ENCODE measurements around the gene DICER1. TPM values are rescaled to one million over a fixed set of nuclear protein-coding genes. Genes with fewer than 3 reads are reported as not detected.

DICER1 gene
- total RNA-seq, 2 donors from 2014 or later, result 49.3 to 53.7 TPM

GRCh38 chr14:95190346-95190840 lies 33.1 kb upstream of the DICER1 start:
- Histone ChIP-seq H3K9ac (ENCODE audit: low read depth in 2 of 2, low read length in 2 of 2) (no peak overlapping the region), H3K4me1 (no peaks in the 10 kb centered on the region), H3K27ac (no peak overlapping the region), H3K36me3 (no peaks in the 10 kb centered on the region), H3K9me3 (no peaks in the 10 kb centered on the region), H3K4me3 (no peak overlapping the region), H3K27me3 (no peaks in the 10 kb centered on the region)
- TF ChIP-seq CTCF (IDR thresholded peaks at IDR 0.05), result no peak
- intact Hi-C loops (cut with DNase I), result loop anchor here (10.0 kb wide), 1 partner anchor 86 kb away; no protein-coding TSS in a partner anchor
- DNase-seq, result no peak

GRCh38 chr14:95189367-95190132 lies 32.2 kb upstream of the DICER1 start:
- no peak overlapping the region for H3K27ac ChIP-seq
- H3K36me3 ChIP-seq, result no peaks in the 10 kb centered on the region
- DNase-seq, result no peak
- intact Hi-C loops (cut with DNase I), result loop anchor here (10.0 kb wide), 1 partner anchor 85 kb away; no protein-coding TSS in a partner anchor
- H3K9ac ChIP-seq (ENCODE audit: low read depth in 2 of 2, low read length in 2 of 2), result no peak overlapping the region
- H3K9me3 ChIP-seq, result no peaks in the 10 kb centered on the region
- no peak for TF ChIP-seq CTCF (IDR thresholded peaks at IDR 0.05)
- no peak overlapping the region for H3K4me3 ChIP-seq
- peaks cover 4% of the 10 kb centered on the region for H3K4me1 ChIP-seq
- H3K27me3 ChIP-seq, result no peaks in the 10 kb centered on the region

GRCh38 chr14:95188380-95188779 lies 31.1 kb upstream of the DICER1 start:
- TF ChIP-seq CTCF (IDR thresholded peaks at IDR 0.05), result no peak
- intact Hi-C loops (cut with DNase I), result no loop called here
- Histone ChIP-seq H3K36me3 (no peaks in the 10 kb centered on the region), H3K27ac (no peak overlapping the region), H3K4me3 (no peak overlapping the region), H3K9me3 (no peaks in the 10 kb centered on the region), H3K27me3 (no peaks in the 10 kb centered on the region), H3K9ac (ENCODE audit: low read depth in 2 of 2, low read length in 2 of 2) (no peak overlapping the region), H3K4me1 (peaks cover 4% of the 10 kb centered on the region)
- DNase-seq, result no peak

- Histone ChIP-seq H3K27ac (peak overlapping the region; percentile 31), H3K27me3 (no peaks in the 10 kb centered on the region), H3K36me3 (no peaks in the 10 kb centered on the region), H3K9ac (ENCODE audit: low read depth in 2 of 2, low read length in 2 of 2) (peak overlapping the region in 1 of 2 donors; percentile 8), H3K4me1 (peaks cover 4% of the 10 kb centered on the region), H3K4me3 (no peak overlapping the region), H3K9me3 (no peaks in the 10 kb centered on the region)
- TF ChIP-seq CTCF (IDR thresholded peaks at IDR 0.05), result no peak
- no peak for DNase-seq
- intact Hi-C loops (cut with DNase I), result no loop called here
These were observed 28.6 kb upstream of the DICER1 start for GRCh38 chr14:95185767-95186392.

GRCh38 chr14:95185033-95185766 lies 27.9 kb upstream of the DICER1 start:
- H3K27me3 ChIP-seq, result no peaks in the 10 kb centered on the region
- peak overlapping the region; percentile 31 for H3K27ac ChIP-seq
- peak overlapping the region in 1 of 2 donors; percentile 8 for H3K9ac ChIP-seq (ENCODE audit: low read depth in 2 of 2, low read length in 2 of 2)
- H3K4me3 ChIP-seq, result no peak overlapping the region
- no peaks in the 10 kb centered on the region for H3K36me3 ChIP-seq
- no peak for TF ChIP-seq CTCF (IDR thresholded peaks at IDR 0.05)
- intact Hi-C loops (cut with DNase I), result no loop called here
- peaks cover 4% of the 10 kb centered on the region for H3K4me1 ChIP-seq
- peak; percentile 62 for DNase-seq
- H3K9me3 ChIP-seq, result no peaks in the 10 kb centered on the region

Data from colonic mucosa (tissue), 4 donors.